ENCODE data around the gene SLC16A5.

GRCh38 chr17:75144816-75145512 is 57.2 kb downstream of the SLC16A5 start:
- TF ChIP-seq TAF1 (IDR thresholded peaks at IDR 0.05; ENCODE audit: borderline replicate concordance, insufficient read depth, low read length), result no peak
- no peak; the same call in 1 of the 2 replicates for TF ChIP-seq POLR2AphosphoS5 (IDR thresholded peaks at IDR 0.05; ENCODE audit: low read depth, low read length)
- no peak for TF ChIP-seq REST (IDR thresholded peaks at IDR 0.05; ENCODE audit: insufficient read depth in 1 of 2, low read depth in 2 of 2, low read length in 2 of 2)
- TF ChIP-seq FOXP2 (optimal IDR thresholded peaks at IDR 0.05; ENCODE audit: borderline replicate concordance, extremely low read depth, extremely low read length, insufficient read depth), result no peak
- no peak for TF ChIP-seq SIN3A (IDR thresholded peaks at IDR 0.05; ENCODE audit: borderline replicate concordance, insufficient read depth, low read length)
